Ureter (tissue), 1 donor: ENCODE results near the gene FCRLA. TPM values are rescaled to one million over a fixed set of nuclear protein-coding genes. Genes with fewer than 3 reads are reported as not detected.
"Not testable (repeated sequence)": the region's sequence is repeated elsewhere in the genome, so short reads cannot be mapped to it uniquely, and the experiment has no call there.

Source experiments
- DNase-seq: peaks from one replicate; pipeline ENCODE4 v3.0.0-alpha.2; 2020; ENCODE audit warnings: low spot score
- total RNA-seq: library from RNA; stranded (reverse); gene quantifications from one replicate; pipeline ENCODE4 v1.2.4, GENCODE V29; 2023
- donor health status: DM: yes; HTN: yes; CAD: no.

FCRLA gene, protein sequence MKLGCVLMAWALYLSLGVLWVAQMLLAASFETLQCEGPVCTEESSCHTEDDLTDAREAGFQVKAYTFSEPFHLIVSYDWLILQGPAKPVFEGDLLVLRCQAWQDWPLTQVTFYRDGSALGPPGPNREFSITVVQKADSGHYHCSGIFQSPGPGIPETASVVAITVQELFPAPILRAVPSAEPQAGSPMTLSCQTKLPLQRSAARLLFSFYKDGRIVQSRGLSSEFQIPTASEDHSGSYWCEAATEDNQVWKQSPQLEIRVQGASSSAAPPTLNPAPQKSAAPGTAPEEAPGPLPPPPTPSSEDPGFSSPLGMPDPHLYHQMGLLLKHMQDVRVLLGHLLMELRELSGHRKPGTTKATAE
- 0.75 TPM for total RNA-seq

DNA sequence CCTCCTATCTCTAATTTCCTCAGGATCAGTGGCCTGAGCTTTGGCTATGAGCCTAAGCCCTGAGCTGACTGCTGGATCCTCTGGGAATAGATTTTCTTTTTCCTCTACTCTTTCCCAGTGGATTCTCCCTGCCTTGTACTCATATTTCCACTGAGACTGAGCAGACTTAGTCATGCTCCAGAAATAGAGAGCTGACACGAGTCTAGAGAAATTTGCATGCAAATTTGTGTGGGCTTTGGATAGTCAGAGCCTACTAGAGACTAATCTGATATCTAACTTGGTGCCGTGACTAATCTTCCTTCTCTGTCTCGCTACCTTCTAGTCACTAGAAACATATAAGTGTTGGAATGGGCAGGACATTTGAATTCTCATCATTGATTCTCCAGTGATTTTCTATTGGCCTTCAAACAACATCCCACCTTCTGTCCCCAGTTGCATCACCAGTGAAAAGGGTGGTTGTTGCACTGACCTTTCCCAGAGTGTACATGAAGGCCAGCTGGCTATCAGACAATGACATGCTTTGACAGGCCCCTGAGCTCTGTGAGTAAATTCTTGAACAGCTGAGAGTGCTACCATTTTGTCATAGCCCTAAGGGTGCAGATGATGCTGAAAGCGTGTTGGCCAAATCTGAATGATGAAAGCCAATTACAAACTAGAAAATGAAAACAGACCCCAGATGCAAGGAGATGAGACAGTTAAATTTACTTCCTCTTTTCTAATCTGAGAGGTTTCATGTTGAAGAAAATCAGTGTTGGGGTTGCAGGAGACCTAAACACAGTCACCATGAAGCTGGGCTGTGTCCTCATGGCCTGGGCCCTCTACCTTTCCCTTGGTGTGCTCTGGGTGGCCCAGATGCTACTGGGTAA is at the start of gene FCRLA:
FCRLA (plus strand) TSS at position 748 of the 866 bp plus-strand sequence; CDS start at position 784, 36 bp downstream.
- DNase-seq, result no peak

DNA sequence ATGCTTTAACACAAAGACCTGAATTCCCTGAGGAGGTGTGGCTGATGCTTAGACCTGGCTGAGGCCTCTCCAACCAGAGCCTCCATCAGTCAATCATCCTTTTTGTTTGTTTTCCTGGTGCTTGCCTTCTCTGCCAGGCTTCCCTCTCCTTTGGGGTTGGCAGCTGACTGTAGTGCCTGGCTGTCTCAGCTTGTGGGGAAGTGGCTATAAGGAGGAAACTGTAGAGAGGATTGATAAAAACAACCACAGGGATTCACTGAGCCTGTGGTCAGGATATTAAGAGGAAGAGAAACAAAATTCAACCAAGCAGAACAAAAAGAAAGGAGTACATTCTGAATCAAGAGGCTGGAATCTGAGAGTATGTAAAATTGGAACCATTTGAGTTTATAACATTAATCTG is 48.5 kb upstream of the FCRLA start:
- DNase-seq, result not testable (repeated sequence)

DNA sequence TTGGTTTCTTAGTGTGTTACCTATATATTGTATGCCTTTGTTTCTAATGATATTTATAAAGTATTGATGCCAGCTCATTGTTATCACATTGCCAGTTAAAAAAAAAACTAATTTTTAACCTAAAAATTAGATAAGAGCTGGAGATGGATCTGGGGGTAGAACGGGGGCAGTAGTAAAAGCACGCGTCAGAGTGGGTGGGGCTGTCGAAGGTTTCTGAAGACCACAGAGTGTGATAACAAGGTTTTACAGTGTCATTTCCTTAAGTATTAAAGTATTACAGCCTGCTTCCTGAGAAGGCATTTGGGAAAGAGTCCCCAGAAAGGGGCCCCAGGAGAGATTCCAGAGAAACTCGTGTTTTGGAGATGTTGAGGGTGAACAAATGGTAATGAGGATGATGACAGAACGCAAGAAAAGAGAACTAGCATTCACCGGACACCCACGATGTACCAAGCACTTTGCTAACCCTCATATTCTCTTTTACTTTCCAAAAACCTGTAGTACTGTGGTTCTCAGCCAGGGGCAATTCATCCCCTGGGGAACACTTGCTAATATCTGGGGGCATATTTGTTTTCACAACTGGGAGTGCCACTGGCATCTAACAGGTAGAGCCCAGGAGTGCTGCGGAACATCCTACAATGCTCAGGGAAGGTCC is 45.2 kb upstream of the FCRLA start:
- not testable (repeated sequence) for DNase-seq

GRCh38 chr1:161662684-161663339 is 44.2 kb upstream of the FCRLA start, which contains the start of gene FCGR2B:
Gene FCGR2B (plus strand): TSS chr1:161663143. CDS start chr1:161663242, 99 bp downstream.
- not testable (repeated sequence) for DNase-seq

DNA sequence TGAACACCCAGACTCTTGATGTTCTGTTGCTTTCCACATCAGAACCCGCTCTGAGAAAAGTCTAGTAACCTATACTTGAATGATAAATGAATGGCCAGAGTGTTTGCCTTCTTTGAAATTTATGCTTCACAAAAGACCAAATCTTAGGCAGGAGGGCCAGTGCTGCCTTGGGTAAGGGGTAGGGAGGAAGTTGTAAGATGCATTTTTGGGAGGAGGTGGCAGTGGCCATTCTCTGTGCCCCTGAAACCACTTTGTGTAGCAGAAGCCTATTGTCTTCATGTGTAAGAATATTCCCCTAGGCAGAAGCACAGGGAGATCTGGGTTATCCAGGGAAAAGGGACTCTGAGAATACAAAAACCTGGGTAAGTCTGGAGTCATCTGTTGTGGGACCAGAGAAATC is 43.5 kb upstream of the FCRLA start:
- DNase-seq, result not testable (repeated sequence)

GRCh38 chr1:161664689-161665088 is 42.3 kb upstream of the FCRLA start:
- DNase-seq, result not testable (repeated sequence)

DNA sequence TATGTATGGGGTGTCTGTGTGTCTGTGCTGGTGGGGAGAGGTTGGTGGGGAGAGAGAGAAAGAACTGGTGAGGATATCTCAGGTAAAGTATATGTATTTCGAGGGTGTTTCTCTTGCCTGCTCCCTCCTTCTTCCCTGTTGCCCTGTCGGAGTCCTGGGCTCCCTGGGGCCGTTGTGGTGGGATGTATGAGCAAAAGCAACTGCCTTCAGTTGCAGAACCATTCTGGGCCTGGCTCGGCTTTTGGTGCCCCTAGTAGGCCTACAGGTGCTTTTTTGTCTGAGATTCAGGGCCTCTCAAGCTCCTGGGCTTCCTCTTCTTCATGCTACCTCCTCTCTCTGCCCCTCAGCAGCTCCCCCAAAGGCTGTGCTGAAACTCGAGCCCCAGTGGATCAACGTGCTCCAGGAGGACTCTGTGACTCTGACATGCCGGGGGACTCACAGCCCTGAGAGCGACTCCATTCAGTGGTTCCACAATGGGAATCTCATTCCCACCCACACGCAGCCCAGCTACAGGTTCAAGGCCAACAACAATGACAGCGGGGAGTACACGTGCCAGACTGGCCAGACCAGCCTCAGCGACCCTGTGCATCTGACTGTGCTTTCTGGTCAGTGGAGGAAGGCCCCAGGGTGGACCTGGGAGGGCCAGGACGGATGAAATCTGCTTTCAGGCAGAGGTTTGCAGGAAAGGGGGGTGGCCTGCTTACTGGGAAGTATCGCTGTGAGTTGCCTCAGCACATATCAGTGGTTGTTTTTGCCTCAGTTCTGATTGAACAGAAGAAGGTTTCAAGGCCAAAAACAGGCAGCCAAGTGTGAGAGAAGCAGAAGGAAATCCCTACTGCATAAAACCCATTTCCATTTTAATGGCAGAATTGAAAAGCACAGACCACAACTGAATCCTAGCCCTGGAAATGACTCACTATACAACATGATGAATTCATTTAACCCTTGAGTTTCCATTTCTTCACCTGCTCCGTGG is 35.7 kb upstream of the FCRLA start:
- not testable (repeated sequence) for DNase-seq

DNA sequence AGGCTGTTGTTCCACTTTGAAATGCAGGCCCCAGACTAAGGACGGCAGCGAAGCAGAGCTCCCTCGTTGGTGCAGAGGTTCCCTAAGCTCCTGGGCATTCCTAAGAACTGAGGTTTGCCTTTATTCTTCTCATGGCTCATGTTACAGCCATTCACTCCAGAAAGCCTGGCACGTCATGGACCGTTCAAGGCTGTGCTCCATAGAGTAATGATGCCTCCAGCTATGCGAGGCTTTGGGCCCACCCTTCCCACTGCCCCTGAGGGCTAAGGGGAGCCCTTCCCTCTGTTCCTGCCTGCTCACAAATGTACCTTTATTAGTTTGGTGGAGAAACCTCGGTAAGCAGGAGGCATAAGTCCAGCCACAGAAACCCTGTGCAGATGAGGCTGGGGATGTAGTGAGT is 33.6 kb upstream of the FCRLA start:
- DNase-seq, result not testable (repeated sequence)

GRCh38 chr1:161674447-161674846 is 32.6 kb upstream of the FCRLA start:
- DNase-seq, result not testable (repeated sequence)

DNA sequence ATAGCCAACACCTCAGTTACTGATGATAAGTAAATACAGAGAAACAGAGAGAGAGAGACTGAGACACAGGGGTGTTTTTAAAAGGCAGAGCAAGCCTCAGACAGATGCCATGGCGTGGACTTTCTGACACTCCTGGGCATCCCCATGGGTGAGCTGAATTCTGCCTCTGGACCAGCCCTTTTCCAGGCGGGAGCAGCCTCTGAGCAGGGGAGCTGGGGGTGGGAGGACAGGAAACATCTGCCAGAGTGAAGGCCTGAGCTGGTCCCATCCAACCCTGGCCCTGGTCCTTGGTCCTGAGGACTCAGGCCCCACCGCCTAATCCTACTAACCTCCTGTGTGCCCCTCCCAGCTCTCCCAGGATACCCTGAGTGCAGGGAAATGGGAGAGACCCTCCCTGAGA is 32.1 kb upstream of the FCRLA start:
- not testable (repeated sequence) for DNase-seq

DNA sequence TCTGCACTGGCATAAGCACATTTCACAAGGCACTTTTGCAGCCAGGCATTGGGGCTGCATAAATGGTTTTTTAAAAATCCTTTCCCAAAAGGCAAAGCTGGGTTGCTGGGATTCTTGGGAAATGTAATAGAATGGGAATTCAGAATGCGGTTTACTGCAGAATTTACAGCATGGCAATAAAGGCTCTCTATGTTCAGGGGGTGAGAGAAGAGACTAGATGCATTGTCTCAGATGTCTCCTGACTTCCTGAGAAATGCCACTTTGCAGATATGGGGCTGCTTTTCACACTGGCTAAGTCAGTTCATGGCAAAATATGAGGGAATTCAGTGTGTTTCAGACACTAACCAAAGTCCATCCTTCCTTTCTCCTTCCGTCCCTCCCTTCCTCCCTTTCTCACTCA is 30.6 kb upstream of the FCRLA start:
- DNase-seq, result no peak

GRCh38 chr1:161676958-161677689 is 29.9 kb upstream of the FCRLA start:
- DNase-seq, result no peak

DNA sequence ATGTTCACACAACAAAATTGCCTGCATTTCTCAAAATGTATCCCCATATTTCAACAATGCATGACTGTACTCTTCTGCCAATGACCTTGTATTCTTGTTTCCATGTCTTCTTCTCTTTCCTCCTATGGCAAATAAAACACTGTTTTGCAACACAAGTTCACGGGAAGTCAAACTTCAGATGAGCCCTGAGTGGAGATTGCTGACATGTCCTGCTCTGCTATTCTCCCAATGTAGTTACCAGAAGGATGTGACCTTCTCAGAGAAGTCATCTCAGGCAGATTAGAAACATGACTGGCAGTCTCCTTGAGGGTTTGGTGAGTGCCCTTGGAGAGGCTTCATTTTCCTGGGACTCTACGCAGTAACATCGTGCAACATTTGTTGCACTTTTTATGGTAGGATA is 28.5 kb upstream of the FCRLA start:
- no peak for DNase-seq

GRCh38 chr1:161681879-161682278 is 25.1 kb upstream of the FCRLA start:
- DNase-seq, result no peak

- no peak for DNase-seq
These were observed 18.1 kb upstream of the FCRLA start for GRCh38 chr1:161688946-161689345.

DNA sequence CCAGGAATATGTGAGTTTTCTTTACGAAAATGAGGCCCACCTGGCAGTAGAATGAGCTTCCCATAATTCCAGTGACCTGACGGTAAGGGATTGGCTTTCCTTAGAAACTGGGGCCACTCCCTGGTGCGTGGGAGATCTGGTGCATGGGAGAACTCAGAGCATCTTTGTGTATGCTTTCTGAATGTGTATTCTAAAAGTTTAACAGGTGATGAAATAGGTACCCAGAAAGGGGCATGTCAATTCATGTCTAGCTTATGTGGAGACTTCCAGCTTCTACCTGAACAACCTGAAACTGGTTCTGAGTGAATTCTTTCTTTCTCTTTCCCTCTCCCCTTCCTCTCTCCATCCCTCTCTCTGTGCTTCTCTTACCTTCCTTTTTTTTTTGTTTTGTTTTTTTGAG is 15.2 kb upstream of the FCRLA start:
- DNase-seq, result no peak

DNA sequence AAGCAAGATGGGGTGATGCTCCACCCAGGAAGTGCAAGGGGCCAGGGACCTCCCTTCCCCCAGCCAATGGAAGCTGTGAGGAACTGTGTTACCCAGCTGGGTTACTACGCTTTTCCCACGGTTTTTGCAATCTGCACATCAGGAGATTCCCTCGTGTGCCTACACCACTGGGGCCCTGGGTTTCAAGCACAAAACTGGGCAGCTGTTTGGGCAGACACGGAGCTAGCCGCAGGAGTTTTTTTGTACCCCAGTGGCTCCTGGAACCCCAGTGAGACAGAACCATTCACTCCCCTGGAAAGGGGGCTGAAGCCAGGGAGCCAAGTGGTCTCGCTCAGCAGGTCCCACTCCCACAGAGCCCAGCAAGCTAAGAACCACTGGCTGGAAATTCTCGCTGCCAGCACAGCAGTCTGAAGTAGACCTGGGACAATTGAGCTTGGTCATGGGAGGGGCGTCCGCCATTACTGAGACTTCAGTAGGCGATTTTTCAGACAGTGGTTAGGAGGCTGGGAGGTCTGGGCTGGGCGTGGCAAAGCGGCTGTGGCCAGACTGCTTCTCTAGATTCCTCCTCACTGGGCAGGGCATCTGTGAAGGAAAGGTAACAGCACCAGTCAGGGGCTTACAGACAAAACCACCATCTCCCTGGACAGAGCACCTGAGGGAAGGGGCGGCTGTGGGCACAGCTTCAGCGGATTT is 13.9 kb upstream of the FCRLA start:
- not testable (repeated sequence) for DNase-seq

GRCh38 chr1:161698302-161698701 is 8.7 kb upstream of the FCRLA start:
- DNase-seq, result not testable (repeated sequence)

DNA sequence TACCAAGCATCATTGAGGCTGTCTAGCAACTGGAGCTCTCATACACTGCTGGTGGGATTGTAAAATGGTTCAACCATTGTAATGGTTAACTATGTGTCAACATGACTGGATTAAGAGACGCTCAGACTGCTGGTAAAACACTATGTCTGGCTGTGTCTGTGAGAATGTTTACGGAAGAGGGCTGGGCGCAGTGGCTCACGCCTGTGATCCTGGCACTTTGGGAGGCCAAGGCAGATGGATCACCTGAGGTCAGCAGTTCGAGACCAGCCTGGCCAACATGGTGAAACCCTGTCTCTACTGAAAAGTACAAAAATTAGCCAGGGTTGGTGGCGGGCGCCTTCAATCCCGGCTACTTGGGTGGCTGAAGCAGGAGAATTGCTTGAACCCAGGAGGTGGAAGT is 4.8 kb upstream of the FCRLA start:
- DNase-seq, result no peak
